Measurements from ENCODE around the gene ME3.
"Not testable (repeated sequence)": the region's sequence is repeated elsewhere in the genome, so short reads cannot be mapped to it uniquely, and the experiment has no call there.

ME3 gene

DNA sequence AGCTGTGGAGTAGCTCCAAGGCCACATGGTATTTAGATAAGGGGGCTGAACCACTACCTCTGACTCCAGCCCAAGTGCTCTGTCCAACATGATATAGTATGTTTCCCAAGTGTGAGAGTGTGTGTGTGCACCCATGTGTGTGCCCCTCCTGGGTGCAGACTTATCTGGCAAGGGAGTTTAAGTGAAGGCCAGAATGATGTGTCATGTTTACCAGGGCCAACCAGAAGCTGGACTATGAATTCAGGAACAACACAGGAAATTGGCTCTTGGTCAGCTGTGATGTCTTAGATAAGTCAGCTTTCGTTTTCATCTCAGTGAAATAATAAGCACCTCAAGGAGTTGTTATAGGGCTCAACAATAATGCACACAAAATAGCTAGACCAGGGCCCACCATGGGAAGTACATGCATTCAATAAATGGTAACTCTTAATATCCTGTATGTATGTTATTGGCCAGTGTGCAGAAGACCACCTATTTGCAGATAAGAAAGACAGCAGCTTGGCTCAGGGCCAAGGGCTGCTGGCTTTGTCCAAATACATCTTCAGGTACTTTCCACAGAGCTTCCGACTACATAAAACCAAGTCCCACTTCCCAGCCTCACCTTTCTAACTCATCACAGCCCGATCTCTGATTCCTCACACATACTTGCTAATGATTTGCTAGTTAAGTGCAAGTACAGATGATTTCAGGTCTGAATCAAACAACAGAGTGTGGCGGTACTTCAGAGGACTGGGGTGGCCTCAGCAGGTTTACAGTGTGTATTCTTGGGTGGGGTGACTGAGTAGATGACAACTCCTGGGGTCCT lies 120.9 kb downstream of the ME3 start:
- DNase-seq, result no peak

DNA sequence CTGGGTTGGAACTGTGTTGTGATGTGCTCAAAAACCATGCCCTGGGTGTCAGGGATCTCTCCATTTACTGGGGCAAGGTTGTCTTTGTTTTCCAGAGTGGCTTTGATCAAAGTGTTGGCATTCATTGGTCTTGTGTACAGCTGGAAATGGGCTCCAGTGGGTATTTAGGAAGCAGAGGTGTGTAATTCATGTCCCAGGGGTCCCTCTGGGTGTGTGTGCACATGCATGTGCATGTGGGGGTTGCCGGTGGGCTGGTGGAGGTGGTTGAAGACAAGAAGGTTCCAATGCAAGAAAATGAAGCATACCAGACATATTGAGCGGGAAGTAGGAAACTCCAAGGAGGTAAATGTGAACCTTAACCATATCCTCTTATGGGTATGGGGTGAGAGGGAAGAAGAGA lies 121.7 kb downstream of the ME3 start:
- no peak for DNase-seq

DNA sequence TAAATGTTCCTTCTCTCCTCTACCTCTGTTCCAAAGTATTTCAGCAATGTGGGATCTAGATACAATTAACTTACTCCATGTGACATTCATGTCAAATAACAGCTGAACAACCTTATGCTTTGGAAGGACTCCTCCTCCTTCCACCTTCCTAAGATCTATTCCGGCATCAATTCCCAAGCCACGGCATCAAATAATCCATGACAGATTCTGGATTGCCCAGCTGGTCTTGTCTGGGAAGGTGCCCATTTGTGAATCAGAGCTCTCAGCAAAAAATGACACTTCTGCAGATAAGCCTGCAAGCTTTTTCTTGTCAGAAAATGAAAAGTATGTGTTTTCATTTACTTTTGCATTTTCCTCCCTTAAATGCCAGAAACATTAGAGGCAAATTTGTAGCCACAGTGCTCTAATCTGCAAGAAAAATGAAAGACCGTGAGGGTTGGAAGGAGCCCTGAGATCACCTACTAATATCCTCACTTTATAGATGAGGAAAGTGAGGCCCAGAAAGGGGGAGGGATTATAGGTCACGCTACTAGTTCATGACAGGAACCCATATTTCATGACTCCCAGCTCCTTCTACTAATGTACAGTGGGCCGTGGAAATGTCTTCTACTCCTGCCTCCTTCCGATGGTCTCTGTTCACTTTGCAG lies 124.0 kb downstream of the ME3 start:
- no peak for DNase-seq

DNA sequence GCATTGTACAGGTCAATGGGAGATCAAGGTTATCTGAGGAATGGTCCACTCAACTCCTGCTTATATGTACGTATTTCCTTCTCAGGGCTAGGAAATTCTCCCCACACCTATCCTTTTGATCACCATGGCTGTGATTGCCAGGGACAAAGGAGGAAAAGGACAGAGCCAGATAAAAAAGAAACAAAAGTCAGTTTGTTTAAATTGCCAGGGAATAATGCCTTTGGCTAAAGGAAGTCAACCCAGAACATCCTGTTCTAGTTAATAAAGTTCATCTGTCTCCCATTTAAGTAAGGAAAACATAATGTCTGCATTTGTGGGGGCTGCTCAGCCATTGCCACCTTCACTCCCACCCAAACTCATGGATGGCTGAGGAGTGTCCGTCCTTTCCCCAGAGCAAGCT lies 124.7 kb downstream of the ME3 start:
- no peak for DNase-seq

DNA sequence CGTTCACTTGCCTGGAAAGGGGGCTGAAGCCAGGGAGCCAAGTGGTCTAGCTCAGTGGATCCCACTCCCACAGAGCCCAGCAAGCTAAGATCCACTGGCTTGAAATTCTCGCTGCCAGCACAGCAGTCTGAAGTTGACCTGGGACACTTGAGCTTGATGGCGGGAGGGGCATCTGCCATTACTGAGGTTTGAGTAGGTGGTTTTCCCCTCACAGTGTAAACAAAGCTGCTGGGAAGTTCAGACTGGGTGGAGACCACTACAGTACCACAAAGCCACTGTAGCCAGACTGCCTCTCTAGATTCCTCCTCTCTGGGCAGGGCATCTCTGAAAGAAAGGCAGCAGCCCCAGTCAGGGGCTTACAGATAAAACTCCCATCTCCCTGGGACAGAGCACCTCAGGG lies 131.1 kb downstream of the ME3 start:
- DNase-seq, result not testable (repeated sequence)

DNA sequence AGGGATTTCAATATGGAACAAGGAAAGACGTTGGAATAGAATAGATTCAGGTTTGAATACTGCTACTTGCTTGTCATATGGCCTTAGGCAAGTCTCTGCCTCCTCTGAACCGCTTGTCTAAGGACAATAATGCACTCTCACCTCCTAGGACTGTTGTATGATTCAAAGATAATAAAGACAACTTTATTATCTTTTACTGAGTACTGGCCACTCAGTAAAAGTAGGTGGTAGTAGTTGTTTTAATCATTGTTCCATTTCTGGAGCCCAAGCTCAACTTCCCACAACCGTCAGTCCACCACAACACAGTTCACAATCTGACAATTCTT lies 134.2 kb downstream of the ME3 start:
- DNase-seq, result no peak

DNA sequence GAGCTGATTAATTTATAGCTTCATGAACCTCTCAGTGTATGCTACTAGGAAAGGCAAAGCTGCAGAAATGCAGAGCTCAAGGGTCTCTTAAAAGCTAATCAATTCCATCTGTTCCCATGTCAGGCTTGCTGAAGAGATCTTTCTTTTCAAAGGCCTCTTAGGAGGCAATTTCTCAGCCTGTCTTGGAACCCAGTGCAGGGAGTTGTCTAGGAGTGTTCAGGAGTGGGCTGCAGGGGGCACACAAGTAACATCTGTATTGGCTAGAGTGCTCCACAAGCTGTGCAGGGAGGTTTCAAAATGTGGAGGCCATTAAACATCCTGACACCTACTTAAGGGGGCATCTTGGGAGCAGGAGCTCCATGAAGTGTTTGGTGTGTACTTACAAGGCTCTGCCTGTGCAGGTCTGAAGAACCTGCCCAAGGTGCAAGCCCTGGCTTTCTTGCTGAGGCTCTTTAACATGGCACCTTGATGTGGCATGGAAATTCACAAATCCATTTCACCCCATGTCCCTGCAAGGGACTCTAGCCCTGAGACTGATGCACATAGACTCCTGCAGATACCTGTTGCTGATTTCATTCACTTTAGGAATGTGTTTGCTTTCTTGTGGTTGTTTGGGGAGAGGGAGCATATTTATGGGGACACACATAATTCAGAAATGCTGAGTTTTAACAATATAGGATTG lies 134.7 kb downstream of the ME3 start:
- no peak for DNase-seq

DNA sequence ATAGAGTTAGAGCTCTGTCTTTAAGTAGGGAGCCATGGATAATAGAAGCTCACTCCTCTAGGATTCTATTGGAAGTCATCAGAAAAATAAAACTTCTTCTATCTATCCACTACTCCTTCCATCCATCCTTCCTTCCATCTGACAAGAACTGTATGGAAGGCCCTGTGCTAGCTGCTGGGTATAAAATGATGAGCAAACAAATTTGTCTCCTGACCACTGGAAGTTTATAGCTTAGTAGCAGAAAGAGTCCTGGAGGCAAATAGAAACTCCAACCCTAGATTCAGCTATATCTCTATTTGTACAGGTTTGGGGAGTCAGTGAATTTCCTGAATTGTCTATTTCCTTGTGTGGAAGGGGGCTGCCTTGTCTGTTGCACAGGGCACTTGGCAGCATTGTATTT lies 136.6 kb downstream of the ME3 start:
- DNase-seq, result no peak

DNA sequence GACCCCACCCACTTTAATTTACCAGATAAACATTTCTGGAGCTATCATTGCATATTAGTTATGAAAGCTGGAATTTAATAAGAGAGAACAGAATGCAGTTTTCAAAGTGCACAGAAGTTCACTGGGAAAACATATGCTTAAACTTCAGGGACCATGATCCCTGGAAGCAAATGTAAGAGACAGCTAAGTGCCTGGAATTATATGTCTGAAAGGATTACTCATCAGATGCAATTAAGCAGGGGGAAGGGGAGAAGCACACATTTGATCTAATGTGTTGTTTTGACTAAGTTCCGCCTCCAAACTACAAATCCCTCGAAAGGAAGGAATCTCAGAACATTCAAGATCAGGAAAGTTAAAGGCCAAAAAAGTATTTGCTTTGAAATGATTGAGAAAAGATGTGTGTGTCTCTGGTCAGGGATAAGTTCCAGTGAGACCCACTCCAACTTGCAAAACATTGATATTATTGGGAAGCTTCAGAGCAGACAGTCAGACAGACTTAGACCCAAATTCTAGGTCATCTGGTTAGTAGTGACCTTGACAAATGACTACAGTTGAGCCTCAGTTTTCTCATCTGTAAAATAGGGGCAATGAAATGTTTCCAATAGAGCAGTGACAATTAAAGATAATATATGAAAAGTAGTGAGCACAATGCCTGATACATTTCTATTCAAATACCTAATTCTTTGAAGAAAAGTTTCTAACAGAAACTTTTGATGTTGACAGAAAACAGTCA lies 147.6 kb downstream of the ME3 start:
- DNase-seq, result no peak

DNA sequence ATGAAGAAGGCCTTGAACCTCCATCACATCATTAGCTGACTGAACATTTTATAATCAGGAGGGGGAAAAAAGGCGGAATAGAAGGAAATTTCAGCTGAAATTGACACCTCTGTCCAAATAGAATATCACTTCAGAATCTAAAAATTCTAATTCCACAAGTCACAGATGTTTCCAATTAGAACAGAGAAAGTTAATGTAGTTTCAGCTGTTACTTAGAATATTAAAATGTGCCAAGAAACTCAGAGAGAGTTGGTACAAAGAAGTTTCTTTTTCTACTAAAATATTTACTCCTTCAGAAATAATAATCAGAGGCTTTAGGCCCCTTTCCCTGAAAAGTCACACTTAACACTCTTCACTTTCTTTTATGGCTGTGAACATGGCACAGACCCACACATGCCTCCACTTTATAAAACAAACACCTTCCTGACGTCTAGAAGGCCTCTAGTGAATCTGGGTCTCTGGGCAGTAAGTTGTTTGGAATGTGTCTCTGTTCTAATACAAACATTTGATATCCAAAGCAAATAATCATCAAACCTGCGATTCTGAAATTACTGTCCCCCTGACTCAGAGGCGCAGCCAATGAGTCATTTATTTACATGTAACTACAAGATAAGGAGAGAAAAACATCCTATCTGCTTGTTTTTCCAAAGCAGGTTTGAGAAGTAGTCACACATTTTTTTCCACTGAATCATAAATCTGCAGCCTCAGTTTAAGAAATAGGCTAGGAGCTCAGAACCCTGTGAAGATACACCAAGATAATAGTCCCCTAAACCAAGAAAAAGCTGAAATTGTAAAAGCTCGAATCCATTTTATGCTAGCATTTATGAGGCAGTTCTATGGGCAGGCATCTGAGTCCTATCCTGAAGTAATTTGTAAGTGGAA lies 148.4 kb downstream of the ME3 start:
- peak; percentile 23 for DNase-seq

DNA sequence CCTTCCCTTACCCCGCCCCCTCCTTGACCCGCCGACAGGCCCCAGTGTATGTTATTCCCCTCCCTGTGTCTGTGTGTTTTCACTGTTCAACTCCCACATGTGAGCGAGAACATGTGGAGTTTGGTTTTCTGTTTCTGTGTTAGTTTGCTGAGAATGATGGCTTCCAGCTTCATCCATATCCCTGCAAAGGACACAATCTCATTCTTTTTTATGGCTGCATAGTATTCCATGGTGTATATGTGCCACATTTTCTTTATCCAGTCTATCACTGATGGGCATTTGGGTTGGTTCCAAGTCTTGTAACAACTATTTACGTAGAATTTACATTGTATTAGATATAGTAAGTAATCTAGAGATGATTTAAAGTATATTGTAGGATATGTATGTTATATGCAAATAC lies 149.9 kb downstream of the ME3 start:
- DNase-seq, result not testable (repeated sequence)

DNA sequence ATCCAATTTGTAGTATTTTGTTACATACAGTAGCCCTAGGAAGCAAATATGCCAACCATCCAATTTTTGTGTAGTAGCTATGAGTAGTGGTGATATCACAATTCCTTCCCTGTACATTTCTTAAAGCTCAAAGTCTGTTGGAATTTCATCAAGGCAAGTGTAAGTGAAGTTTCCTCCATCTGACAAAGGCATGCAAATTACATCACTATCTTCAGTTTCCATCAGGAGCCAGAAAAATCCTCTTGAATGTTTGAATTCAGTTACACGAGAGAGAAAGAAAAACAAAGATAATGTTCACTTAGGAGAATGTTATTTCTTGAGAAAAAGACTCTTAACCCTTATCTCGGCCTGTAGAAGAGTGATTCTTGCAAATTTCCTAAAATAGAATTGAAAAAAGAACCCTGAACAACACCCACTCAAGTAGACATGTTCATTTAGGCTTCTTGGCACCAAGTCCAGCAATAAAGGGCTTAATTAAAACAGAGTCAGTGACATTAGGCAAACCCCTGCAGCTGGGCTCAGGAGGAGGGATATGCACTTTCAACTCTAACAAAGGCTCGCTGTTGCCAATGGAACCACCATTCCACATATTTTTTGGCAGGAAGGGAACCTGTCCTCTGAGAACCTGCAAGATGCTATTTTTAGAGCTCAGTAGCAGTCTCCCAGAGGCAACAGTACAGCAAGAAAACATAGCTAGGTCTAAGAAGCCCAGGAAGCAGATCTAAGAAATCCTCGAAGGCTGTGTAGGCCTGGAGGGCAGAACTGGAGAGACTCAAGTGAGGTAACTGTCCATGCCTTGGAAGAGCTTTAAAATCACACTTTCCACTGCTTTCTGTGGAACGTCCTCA lies 153.1 kb downstream of the ME3 start:
- DNase-seq, result no peak

DNA sequence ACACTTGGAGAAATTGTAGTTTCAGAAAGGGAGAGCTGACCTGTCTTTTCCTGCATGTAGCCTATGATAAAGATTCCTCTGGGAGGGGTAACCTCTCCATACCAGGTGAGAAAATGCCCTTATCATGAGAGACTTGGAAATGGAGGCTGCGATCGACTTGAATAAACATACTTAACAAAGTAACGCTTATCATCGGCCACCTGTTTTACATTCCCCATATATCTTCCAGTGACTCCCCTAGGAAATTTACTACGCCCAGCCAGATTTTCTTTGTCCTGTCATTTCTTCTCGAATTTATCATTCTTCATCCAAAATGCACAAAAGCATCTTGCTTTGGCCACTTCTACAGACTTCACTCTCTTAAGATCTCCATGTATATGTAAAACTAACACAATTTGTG lies 154.2 kb downstream of the ME3 start:
- no peak for DNase-seq

DNA sequence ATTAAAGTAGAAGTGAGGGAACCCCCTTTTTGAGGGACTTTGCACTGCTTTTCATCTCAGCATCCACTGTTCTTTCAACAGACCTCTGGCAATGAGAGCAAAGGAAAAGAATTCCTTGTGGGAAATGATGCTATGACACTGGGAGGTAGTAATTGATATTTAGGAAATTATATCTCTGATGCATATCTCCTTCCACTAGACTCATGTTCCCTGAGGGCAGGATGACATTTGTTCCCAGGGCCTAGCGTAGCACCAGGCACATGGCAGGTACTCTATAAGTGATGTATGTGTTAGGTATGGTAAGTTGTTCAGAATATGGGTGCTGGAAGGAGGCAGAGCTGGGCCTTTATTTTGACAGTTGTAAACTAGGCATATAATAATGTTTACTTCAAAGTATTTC lies 154.9 kb downstream of the ME3 start:
- DNase-seq, result no peak

DNA sequence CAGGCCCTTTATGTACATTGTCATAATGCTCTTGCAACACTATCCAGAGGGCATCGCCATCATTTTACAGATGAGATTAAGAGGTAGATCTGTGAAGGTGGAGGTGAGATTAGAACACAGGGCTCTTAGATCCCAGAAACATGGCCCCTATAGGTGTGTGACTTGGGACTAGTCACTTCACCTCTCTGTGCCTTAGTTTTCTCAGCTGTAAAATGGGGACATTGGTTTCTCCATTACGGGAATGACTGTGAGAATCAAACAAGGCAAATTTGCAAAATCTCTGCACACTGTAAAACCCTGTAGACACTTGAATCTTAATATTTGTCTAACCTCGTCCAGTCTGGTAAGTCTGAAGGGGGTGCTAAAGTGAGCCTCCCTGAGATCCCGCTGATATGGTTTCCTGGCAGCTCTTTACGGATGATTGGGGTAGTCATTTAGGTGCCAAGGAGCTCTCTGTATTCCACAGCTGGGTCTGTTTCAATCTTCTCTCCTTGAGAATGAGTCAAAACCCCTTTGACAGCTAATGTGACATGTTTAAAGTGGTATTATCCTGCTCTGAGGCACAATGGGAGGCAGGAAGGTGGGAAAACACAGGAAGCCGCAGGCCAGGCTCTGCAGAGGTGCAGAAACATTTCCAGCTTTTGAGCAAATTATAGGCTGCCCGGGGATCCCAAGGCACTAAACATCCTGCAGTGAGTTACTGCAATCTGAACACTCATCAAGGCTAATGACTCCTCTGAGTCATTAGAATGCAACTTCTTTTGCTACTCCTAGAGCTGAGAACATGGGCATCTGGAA lies 156.9 kb downstream of the ME3 start:
- DNase-seq, result no peak

DNA sequence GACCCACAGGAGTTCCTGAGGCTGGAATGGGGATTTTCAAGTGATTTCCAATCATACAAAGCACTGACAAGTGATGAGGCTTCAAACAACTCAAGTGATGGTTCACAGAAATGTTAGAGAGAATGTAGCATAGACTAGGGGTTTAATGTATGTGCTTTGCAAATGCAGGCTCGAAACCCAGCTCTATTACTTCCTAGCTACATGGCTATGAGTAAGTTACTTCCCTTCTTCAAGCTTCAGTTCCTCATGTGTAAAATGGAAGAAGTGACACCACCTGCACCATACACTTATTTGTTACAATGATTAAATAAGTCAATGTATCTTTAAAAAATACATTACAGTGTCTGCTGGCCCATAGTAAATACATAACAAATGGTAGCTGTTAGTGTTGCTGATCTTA lies 158.0 kb downstream of the ME3 start:
- DNase-seq, result no peak

DNA sequence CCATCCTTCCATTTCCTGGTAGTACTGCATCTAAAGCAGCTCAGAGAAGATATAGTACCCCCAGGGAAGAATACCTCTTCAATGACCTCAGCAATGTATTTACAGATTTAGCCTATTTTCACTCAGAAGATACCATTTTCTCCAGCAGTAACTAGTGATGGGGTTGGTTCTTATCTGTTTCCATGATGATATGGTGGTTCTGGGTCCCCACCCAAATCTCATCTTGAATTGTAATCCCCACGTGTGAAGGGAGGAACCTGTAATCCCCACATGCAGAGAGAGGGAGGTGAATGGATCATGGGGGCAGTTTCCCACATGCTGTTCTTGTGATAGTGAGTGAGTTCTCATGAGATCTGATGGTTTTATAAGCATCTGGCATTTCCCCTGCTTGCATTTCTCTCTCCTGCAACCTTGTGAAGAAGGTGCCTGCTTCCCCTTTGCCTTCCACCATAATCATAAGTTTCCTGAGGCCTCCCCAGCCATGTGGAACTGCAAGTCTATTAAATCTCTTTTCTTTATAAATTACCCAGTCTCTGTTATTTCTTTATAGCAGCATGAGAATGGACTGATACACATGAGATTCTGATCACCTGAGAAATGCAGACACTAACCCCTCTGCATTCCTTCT lies 158.6 kb downstream of the ME3 start:
- no peak for DNase-seq

DNA sequence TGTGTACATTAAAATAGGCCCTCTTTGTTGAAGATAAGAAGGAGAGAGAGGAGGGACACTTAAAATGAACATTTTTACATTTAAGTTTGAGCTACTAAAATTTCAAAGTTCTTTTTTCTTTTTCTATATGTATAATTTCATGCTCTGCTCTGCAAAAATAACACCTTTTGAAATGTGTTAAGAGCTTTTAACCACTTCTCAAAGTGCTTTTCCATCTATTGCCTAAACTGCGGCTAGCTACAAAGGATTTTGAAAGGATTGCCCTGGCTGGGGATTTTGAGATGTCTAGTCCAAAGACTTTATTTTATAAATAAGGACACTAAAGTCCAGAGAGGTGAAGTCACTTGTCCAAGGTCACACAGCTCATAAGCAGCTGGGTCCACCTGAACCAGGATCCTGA lies 159.3 kb downstream of the ME3 start:
- no peak for DNase-seq

DNA sequence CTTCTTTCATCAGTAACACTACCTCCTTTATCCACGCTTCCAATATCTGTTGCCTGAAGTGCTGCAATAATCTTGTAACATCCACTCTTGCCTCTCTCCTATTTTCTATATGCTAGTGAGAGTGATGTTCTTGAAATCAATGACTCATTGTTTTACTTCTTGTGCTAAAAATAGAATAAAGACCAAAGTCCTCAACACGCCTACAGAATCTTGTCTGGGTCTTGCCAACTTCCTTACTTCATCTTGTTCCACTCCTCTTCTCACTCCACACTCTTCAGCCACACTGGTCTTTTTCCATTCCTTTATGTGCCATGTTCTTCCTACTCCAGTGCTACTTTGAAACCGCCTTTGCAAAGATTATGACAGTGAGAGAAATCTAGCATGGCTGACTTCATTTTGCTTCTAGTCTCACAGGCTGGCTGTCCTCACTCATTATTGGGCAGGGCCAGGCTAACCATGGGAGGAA lies 161.3 kb downstream of the ME3 start:
- DNase-seq, result peak; percentile 25

DNA sequence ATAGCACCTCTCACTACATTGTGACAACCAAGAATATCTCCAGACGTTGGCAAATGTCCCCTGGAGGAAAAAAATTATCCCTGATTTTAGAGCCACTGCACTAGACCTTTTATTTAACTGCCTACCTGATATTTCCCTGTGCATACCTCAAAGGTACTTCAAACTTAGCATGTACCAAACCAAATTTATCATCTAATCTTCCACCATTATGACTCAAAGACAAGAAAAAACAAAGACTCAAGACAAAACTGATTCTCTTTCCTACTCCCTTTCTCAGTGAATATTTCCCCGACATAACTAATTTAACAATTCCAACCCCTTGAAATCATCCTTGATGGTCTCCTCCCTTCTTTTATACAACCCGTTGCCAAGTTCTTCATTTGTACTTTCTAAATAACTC lies 161.7 kb downstream of the ME3 start:
- DNase-seq, result no peak

Data from stimulated activated CD4-positive, alpha-beta T cell treated with anti-CD3 and anti-CD28 coated beads, Interleukin-15, amount 100 ng/mL, for 24 hours (primary cell).